Gastroesophageal sphincter (tissue), 4 donors: ENCODE measurements around the gene SECISBP2L. TPM values are rescaled to one million over a fixed set of nuclear protein-coding genes. Genes with fewer than 3 reads are reported as not detected.

Experiments
- ATAC-seq: fragments of 150-250 bp; one replicate; pipeline ENCODE4 v1.9.1; 2016; ENCODE audit warnings: mild to moderate bottlenecking, moderate library complexity
- H3K27ac ChIP-seq, 4 donors: fragments of 200-600 bp; sonication (generic) in 3 of 4; 1 replicate in 3 of 4; 2 replicates in 1 of 4; pipeline ENCODE4 v1.5.1; 2016 to 2019
- H3K27me3 ChIP-seq: fragments of 200-600 bp; sonication (generic); one replicate; pipeline ENCODE4 v1.5.1; 2019
- H3K36me3 ChIP-seq, 2 donors: fragments of 200-600 bp; sonication (generic); one replicate each; pipeline ENCODE4 v1.5.1; 2019; ENCODE audit warnings: control low read depth in 1 of 2
- H3K4me1 ChIP-seq, 3 donors: fragments of 200-600 bp; sonication (generic); 1 replicate in 2 of 3; 2 replicates in 1 of 3; pipeline ENCODE4 v1.5.1; 2016 to 2019; ENCODE audit warnings: control low read depth in 2 of 3
- H3K4me3 ChIP-seq, 2 donors: fragments of 200-600 bp; sonication (generic); one replicate each; pipeline ENCODE4 v1.5.1; 2019; ENCODE audit warnings: mild to moderate bottlenecking in 1 of 2, moderate library complexity in 1 of 2
- H3K9me3 ChIP-seq, 3 donors: fragments of 200-600 bp; sonication (generic); one replicate each; pipeline ENCODE4 v1.5.1; 2017 to 2019; ENCODE audit warnings: control low read depth in 2 of 3
- EP300 ChIP-seq: sonication (generic); formaldehyde crosslinking; IDR thresholded peaks from one replicate; pipeline ENCODE4 v1.6.1; 2017; ENCODE audit warnings: antibody characterized with exemption, mild to moderate bottlenecking
- POLR2A ChIP-seq, 2 donors: fragments of 450-650 bp; IDR thresholded peaks; one replicate each; pipeline ENCODE4 v1.6.1; 2017; ENCODE audit warnings: antibody characterized with exemption in 2 of 2, mild to moderate bottlenecking in 2 of 2, moderate library complexity in 1 of 2
- POLR2AphosphoS5 ChIP-seq: sonication (generic); formaldehyde crosslinking; IDR thresholded peaks from one replicate; pipeline ENCODE4 v1.6.1; 2017; ENCODE audit warnings: antibody characterized with exemption
- WGBS, 2 donors: methylation state at CpG; one replicate each; pipeline ENCODE4 v1.1.5; 2018; ENCODE audit warnings: low coverage in 1 of 2; 5-methylcytosine and 5-hydroxymethylcytosine counted together
- total RNA-seq, 4 donors: library from RNA; depleted of rRNA; stranded (reverse); fragments of >200 nt; gene quantifications; one replicate each; pipeline ENCODE4 v1.1.0, GENCODE V29; 2016
- TF ChIP-seq, protein P1 (sequence below), 4 experiments: fragments of 200-600 bp in 2 of 4; fragments of 450-650 bp in 2 of 4; sonication (generic) in 1 of 4; IDR thresholded peaks; one replicate each; pipeline ENCODE4 v1.5.1; 2017 to 2019; ENCODE audit warnings: antibody characterized with exemption in 4 of 4, mild to moderate bottlenecking in 2 of 4, moderate library complexity in 2 of 4

SECISBP2L gene
- total RNA-seq, 4 donors from 2014 or later, result 43.3 to 65.4 (median 63.0) TPM

DNA sequence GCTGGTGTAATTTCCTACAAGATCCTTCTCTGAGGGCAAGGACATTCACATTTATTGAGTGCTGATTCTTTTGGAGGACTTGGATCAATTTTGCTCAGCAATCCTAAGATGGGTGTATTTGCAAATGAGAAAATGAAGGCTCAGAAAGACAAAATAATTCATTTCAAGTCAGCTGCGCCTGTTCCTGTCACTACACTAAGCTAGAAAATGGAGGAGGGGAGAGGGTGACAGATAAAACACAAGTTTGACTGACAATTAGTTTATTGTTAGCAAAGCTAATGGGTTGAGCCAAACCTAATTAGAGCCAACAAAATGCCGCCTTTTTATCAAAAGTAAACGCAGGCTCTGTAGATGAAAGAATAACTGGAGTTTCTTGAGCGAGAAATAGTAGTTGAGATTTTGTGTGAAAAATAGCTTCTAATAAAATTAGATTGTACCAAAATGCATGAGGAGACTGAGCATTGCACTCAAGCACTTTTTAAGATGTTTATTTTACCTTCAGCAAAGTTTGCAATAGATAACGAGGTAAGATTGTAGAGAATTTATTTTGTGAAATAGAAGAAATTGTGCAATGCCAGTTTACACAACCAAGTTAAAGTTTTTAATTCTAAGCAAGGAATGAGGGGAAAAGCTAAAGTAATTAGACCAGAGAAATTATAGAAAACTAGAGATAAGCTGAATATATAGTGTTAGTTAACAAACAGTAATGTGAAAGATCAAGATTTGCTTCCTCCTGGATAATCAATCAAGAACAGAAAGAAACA, 39.6 kb upstream of the SECISBP2L start:
- no peak for ATAC-seq
- no peaks in the 10 kb centered on the region for H3K9me3 ChIP-seq
- H3K27me3 ChIP-seq, result no peaks in the 10 kb centered on the region
- H3K36me3 ChIP-seq, result no peaks in the 10 kb centered on the region
- H3K4me3 ChIP-seq, result no peak overlapping the region
- 59 to 67% methylated on average over 3 to 5 of the region's 5 CpGs for WGBS, 2 donors
- TF ChIP-seq POLR2A (IDR thresholded peaks at IDR 0.05) (no peak), POLR2AphosphoS5 (no peak), EP300 (no peak)
- TF ChIP-seq, protein P1, sequence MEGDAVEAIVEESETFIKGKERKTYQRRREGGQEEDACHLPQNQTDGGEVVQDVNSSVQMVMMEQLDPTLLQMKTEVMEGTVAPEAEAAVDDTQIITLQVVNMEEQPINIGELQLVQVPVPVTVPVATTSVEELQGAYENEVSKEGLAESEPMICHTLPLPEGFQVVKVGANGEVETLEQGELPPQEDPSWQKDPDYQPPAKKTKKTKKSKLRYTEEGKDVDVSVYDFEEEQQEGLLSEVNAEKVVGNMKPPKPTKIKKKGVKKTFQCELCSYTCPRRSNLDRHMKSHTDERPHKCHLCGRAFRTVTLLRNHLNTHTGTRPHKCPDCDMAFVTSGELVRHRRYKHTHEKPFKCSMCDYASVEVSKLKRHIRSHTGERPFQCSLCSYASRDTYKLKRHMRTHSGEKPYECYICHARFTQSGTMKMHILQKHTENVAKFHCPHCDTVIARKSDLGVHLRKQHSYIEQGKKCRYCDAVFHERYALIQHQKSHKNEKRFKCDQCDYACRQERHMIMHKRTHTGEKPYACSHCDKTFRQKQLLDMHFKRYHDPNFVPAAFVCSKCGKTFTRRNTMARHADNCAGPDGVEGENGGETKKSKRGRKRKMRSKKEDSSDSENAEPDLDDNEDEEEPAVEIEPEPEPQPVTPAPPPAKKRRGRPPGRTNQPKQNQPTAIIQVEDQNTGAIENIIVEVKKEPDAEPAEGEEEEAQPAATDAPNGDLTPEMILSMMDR (IDR thresholded peaks at IDR 0.05), result no peak
- no peak overlapping the region for H3K27ac ChIP-seq
- no peaks in the 10 kb centered on the region for H3K4me1 ChIP-seq

DNA sequence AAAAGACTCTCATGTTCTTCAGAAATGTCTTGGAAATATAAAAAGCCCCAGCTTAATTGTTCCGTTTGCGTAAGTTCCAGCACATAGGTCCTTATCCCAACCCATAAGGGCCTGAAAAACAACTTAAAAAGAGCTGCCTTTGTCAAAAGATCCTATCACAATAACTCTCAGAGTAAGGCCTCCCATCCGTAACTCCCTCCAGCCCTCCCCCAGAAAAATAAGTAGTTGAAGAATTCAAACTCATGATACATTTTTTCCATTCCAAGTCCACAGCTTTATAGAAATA, 38.0 kb upstream of the SECISBP2L start:
- no peak for ATAC-seq
- Histone ChIP-seq H3K27ac (no peak overlapping the region), H3K27me3 (no peaks in the 10 kb centered on the region), H3K4me3 (no peak overlapping the region), H3K4me1 (no peaks in the 10 kb centered on the region), H3K9me3 (no peaks in the 10 kb centered on the region), H3K36me3 (no peaks in the 10 kb centered on the region)
- TF ChIP-seq, protein P1 (IDR thresholded peaks at IDR 0.05), result no peak
- TF ChIP-seq EP300 (no peak), POLR2A (IDR thresholded peaks at IDR 0.05) (no peak), POLR2AphosphoS5 (no peak)
- whole genome bisulfite sequencing, 2 donors, result 78 to 83% methylated on average over 3 of the region's 3 CpGs

DNA sequence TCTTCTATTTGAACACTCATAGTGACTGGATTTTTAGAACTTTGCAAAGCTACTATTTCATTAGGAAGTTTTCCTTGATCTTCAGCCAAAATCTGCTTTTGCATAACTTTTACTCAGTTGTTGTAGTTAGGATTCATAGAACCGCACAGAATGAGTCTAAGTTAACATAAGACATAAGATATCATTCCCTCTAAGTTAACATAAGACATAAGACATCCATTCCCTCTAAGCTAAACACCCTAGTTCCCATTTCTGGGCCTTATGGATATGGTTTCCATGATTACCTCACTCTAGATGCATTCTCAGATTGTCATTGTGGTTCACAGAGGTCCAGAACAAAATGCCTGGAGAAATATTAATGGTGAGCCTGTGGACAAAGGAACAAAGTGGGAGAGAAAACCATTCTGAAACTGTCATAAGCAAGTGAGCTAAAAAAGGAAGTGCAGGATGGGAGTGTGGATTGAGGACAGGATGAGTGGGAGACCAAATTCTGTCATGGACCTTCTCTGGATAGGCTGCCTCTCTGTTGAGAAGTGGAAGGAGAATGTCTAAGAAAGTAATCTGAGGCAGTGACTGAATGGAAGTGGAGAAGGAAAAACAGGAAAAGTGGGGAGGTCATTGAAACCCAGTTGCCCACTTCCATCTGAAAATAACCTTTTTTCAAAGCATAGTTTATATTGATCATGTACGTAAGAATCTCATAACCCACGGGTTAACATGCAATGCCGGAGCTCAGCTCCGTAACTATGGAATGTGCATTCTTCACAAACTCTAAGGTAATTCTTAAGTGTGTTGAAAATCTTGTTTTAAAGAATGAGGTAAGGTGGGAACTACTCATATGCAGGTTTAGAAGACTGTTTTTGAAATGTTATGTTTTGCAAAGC, 37.4 kb upstream of the SECISBP2L start:
- no peak for ATAC-seq
- WGBS, 2 donors, result 71 to 89% methylated on average over 2 to 5 of the region's 5 CpGs
- no peak overlapping the region for H3K27ac ChIP-seq

DNA sequence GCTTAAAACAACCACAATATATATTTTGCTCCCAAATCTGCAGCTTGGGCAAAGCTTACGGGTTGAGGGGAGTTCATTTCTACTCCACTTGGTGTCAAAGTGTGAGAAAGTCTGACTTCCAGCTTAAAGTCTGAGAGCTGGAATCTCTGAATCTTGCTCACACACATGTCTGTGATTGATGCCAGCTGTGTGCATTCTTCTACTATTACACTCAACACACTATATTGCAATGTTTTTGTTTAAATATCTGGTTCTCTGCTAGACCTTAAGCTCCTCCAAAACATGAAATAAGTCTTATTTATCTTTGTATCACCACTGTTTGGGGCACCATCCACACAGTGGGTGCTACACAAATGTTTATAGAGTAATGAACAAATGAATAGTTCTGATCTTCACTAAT, 36.7 kb upstream of the SECISBP2L start:
- H3K27me3 ChIP-seq, result no peaks in the 10 kb centered on the region
- H3K27ac ChIP-seq, result no peak overlapping the region
- WGBS, 2 donors, result 40% methylated on average over 1 of the region's 1 CpG; no CpG with 5 or more reads in 1 of the 2 donors
- no peaks in the 10 kb centered on the region for H3K36me3 ChIP-seq
- ATAC-seq, result no peak
- no peaks in the 10 kb centered on the region for H3K4me1 ChIP-seq
- TF ChIP-seq, protein P1 (IDR thresholded peaks at IDR 0.05), result no peak
- no peak for TF ChIP-seq EP300
- no peak for TF ChIP-seq POLR2AphosphoS5
- TF ChIP-seq POLR2A (IDR thresholded peaks at IDR 0.05), result no peak
- no peaks in the 10 kb centered on the region for H3K9me3 ChIP-seq
- no peak overlapping the region for H3K4me3 ChIP-seq

More for the DNA sequence above, 37.4 kb upstream of the SECISBP2L start:
- H3K4me1 ChIP-seq, result no peaks in the 10 kb centered on the region
- no peaks in the 10 kb centered on the region for H3K27me3 ChIP-seq
- no peaks in the 10 kb centered on the region for H3K36me3 ChIP-seq
- TF ChIP-seq, protein P1 (IDR thresholded peaks at IDR 0.05), result no peak
- TF ChIP-seq POLR2AphosphoS5 (no peak), POLR2A (IDR thresholded peaks at IDR 0.05) (no peak), EP300 (no peak)
- H3K9me3 ChIP-seq, result no peaks in the 10 kb centered on the region
- no peak overlapping the region for H3K4me3 ChIP-seq
